NCI-H2196 (cell line): ENCODE results near the gene ADORA3.

Source experiments
- DNase-seq: peaks from one replicate; lab custom pipeline; 2025; ENCODE audit not compliant: unreplicated experiment; lab: John Stamatoyannopoulos, UW

The ADORA3 gene

GRCh38 chr1:111476214-111476613, 27.2 kb downstream of the ADORA3 start:
- no peak for DNase-seq

GRCh38 chr1:111475701-111476100, 27.7 kb downstream of the ADORA3 start:
- no peak for DNase-seq

DNA sequence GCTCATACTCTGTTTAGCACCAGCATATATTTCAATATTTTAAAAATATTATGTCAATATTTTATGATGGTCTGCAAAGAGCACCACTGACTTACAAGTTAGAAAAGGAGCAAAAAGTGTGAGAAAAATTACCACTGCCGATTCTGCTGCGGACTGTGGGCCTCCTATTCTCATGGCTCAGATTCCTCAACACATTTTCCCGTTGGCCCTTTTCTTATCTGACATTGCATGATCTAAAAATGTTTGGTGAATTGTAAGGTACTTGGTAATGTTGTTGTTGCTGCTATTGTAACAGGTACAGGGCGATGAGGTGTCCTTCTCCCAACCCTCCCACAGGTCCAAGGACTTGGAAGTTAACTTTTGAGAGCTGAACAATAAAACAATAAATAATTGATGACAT, 28.9 kb downstream of the ADORA3 start:
- DNase-seq, result no peak

DNA sequence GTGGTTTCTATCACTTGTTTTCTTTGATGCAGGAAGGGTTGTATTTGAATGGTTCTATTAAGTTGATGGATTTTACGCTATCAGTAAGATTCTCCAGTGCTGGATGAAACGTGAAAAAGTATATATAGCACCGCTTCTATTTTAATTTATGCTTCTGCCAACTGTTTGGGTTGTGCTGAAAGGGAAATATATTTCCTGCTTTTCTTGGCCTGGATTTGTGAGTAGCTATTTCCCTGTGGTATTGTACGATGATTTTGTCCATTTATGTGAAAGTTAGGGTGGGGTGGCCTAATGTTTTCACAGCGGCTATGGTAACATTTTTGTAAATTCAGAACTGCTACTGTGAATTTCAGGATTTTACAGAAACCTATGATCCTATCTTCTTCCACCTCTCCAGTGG, 29.3 kb downstream of the ADORA3 start:
- DNase-seq, result no peak

- DNase-seq, result no peak
These were observed 31.9 kb downstream of the ADORA3 start for GRCh38 chr1:111471538-111471937.

DNA sequence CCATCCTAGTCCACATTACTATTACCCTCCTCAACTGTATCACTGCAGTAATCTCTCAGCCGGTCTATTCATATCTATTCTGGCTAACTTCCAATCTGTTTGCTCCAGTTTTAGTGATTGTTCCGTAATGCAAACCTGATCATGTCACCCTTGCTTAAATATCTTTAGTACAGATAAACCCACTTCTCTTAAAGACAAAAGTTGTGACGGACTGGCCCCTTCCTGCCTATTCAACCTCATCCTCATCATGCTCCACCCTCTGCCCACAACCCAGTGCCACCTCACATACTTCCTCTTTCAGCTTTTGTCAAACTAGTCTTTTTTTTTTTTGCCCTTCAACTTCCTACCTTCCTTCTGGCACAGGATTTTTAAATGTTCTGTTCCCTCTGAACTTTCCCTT, 32.4 kb downstream of the ADORA3 start:
- DNase-seq, result no peak

GRCh38 chr1:111470596-111470995, 32.8 kb downstream of the ADORA3 start:
- DNase-seq, result no peak

GRCh38 chr1:111469539-111469938, 33.9 kb downstream of the ADORA3 start:
- DNase-seq, result no peak

- DNase-seq, result no peak
These were observed 34.7 kb downstream of the ADORA3 start for GRCh38 chr1:111468717-111469100.

DNA sequence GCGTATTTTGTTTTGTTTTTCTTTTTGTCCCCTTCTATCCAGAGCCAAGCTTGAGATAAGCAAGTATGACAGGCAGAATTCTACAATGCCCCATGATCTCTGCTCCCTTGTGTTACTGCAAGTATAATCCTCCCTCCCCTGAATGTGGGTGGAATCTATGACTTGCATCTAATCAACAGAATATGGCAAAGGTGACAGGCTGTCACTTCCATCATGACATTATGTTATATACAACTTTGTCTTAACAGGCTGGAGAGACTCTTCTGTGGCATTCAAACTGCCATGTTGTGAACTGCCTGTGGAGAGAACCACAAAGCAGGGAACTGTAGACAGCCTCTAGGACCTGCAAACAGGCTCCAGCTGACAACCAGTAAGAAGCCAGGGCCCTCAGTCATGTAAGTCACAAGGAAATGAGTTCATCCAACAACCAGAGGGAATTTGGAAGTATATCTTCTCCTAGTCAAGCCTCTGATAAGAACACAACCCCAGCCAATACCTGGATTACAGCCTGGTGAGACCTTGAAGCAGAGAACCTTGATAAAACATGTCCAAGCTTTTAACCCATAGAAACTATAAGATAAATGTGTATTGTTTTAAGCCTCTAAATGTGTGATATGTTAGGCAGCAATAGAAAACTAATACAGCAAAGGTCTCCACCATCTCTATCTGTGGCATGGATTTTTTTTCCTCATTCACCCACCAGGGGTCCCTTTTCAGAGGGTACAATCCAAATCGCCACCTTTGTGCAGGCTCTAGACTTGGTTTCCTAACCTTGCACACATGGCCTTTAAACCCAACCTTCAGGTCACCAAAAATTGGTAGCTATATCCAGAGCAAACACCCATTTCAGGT, 35.3 kb downstream of the ADORA3 start:
- no peak for DNase-seq

- no peak for DNase-seq
These were observed 37.0 kb downstream of the ADORA3 start for GRCh38 chr1:111466480-111466879.

- DNase-seq, result no peak
These were observed 37.7 kb downstream of the ADORA3 start for GRCh38 chr1:111465754-111466153.

DNA sequence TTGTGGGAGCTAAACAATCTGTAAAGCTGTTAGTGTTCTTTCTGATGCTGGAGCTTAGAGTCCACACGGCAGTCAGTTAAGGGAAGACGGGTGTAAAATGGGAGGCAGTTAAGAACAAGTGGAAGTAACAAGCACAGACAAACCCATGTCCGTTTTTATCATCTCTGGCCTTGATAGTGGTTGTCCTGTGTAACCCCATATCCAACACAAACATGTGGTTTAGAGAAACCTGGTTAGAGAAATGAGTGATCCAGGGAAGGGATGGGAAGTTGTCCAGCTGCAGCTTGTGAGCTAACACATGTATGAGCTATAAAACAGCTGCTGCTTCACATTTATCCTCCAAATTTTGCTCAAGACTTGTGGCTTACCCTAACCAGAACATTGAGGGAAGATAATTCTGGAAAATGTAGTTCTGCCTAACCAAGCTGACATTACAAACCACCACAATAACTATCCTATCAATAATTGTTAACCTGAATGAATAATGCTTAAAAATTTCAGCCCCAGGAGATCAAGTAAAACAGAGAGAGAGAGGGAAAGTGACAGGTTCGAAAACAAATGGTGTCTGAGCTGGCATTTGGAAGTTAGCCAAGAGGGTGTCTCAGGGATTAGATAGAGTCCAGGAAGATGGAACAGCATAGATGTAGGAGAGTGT, 40.3 kb downstream of the ADORA3 start:
- DNase-seq, result no peak

DNA sequence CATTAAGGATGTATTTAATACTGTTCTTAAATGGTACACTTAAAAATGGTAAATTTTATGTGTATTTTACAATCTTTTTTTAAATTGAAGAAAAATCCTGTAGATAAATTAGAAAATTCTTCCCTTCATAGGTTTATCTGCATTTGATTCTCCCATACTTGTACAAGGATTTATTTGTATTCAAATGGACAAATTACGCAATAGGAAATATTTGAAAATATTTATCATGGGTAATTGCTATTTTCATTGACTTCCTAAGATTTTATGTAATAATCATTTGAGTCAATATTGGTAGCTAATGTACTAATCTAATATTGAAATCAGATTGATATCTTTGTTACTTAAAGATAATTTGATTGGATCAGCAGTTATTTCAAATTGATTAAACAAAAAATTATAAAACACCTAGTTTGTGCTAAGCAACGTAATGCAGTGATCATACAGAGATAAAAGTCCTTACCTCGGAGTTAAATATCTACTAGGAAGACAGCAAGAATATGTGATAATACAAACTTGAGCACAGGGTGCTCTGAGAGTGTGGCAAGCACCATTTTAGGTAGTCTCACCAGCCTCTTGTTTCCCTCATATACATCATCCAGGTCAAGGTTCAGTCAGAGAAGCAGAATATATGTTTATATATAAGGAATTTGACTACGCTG, 40.9 kb downstream of the ADORA3 start:
- DNase-seq, result no peak

DNA sequence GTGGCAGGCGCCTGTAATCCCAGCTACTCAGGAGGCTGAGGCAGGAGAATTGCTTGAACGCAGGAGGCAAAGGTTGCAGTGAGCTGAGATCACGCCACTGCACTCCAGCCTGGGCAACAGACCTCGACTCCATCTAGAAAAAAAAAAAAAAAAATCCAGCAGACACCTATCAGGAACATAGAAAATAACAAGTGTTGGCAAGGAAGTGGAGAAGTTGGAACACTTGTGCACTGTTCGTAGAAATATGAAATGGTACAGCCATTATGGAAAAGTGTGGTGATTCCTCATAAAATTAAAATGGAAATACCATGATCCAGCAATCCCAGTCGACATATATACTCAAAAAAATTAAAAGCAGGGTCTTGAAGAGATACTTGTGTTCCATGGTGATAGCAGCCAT, 41.7 kb downstream of the ADORA3 start:
- no peak for DNase-seq

GRCh38 chr1:111455642-111456031, 47.8 kb downstream of the ADORA3 start:
- DNase-seq, result no peak

GRCh38 chr1:111454859-111455641, 48.4 kb downstream of the ADORA3 start:
- DNase-seq, result no peak

- DNase-seq, result no peak
These were observed 49.7 kb downstream of the ADORA3 start for GRCh38 chr1:111453706-111454105.

GRCh38 chr1:111452581-111452980, 50.9 kb downstream of the ADORA3 start:
- DNase-seq, result no peak

- no peak for DNase-seq
These were observed 53.2 kb downstream of the ADORA3 start for GRCh38 chr1:111450185-111450584.

GRCh38 chr1:111449703-111450017, 53.8 kb downstream of the ADORA3 start:
- DNase-seq, result no peak
